ENCODE measurements around the gene AEBP1.
A peak's percentile ranks its signal among the peaks of the same experiment; 100 is the strongest.
"Not testable (repeated sequence)": the region's sequence is repeated elsewhere in the genome, so short reads cannot be mapped to it uniquely, and the experiment has no call there.

Gene AEBP1

GRCh38 chr7:44121761-44122420 is 17.7 kb downstream of the AEBP1 start:
- no peak for DNase-seq

- DNase-seq: no peak
These were observed 18.4 kb downstream of the AEBP1 start for GRCh38 chr7:44122529-44122928.

GRCh38 chr7:44123190-44124003 is 19.3 kb downstream of the AEBP1 start, which contains the start of gene POLD2:
POLD2 (minus strand) TSS chr7:44123548; CDS start chr7:44122053, 1,495 bp downstream.
- peak; percentile 98 for DNase-seq

DNA sequence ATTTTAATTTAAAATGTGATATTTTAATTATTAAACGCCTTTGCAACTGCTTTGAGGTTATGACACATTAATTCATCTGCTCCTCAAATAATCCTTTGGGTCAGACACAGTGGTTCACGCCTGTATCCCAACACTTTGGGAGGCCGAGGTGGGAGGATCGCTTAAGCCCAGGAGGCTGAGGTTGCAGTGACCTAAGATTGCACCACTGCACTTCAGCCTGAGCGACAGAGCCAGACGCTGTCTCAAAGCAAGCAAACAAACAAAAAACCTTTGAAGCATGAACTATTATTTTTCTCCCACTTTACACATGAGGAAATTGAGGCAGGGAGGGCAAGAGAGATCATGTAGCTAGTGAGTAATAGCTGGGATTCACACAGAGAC is 20.7 kb downstream of the AEBP1 start:
- no peak for DNase-seq

DNA sequence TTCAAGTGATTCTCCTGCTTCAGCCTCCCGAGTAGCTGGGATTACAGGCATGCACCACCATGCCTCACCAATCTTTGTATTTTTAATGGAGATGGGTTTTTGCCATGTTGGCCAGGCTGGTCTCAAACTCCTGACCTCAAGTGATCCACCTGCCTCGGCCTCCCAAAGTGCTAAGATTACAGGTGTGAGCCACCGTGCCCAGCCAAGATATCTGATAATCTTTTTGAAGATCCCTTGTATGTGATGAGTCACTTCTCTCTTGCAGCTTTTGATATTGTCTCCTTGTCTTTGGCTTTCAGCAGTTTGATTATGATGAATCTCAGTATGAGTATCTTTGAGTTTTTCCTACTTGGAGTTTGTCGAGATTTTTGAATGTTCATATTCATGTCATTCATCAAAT is 22.4 kb downstream of the AEBP1 start:
- not testable (repeated sequence) for DNase-seq

DNA sequence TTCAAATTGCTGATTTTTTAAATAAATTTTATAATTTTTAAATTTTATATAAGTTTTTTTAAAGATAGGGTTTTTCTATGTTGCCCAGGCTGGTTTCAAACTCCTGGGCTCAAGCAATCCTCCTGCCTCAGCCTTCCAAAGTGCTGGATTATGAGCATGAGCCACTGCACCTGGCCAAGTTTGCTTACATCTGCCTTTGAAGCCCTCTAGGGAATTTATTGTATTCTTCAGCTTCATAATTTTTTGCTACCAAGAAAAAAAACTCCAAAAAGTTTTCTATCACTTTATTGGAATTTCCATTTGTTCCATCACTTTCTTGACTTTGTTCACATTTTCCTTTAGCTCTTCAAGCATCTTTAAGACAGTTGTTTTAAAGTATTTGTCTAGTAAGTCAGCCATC is 23.0 kb downstream of the AEBP1 start:
- no peak for DNase-seq

GRCh38 chr7:44128721-44129582 is 24.8 kb downstream of the AEBP1 start:
- DNase-seq: no peak

DNA sequence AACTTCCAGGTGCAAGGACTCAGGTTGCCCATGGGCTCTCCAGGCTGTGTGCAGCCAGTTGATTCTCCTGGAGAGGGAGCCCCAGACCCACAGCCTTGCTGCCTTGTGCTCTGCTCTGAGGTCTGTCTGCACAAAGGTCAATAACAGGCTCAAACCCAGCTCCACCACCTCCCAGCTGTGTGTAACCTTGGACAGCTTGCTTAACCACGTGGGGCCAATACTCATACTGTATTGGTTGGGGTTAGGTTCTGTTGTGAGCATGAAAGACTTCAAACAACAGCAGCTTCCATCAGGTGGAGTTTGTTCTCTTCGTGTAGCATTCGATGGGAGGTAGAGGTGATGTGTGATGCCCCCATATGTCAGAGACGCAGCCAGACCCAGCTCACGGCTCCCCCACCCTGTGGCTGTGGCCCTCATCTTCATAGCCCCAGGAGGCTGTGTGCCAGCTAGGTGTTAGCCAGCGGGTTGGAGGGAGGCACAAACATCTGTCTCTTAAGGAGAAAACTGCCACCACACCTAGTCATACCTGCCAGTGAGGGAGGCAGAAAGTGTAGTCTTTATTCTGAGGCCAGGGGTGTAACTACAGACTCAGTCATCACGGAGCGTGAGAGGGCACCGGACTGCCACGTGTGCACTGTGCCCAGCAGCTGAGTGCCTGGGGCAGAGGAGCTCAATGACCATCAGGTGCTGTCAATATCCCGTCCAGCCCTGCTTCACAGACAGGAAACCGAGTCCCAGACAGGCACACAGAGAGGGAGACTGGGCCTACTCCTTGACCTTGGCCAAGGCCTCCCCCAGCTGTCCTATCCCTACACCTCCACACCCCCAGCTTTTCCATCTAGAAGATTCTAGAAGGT is 27.3 kb downstream of the AEBP1 start:
- DNase-seq: no peak

- DNase-seq: no peak
These were observed 27.9 kb downstream of the AEBP1 start for GRCh38 chr7:44132039-44132438.

- DNase-seq: no peak
These were observed 29.1 kb downstream of the AEBP1 start for GRCh38 chr7:44133295-44133694.

DNA sequence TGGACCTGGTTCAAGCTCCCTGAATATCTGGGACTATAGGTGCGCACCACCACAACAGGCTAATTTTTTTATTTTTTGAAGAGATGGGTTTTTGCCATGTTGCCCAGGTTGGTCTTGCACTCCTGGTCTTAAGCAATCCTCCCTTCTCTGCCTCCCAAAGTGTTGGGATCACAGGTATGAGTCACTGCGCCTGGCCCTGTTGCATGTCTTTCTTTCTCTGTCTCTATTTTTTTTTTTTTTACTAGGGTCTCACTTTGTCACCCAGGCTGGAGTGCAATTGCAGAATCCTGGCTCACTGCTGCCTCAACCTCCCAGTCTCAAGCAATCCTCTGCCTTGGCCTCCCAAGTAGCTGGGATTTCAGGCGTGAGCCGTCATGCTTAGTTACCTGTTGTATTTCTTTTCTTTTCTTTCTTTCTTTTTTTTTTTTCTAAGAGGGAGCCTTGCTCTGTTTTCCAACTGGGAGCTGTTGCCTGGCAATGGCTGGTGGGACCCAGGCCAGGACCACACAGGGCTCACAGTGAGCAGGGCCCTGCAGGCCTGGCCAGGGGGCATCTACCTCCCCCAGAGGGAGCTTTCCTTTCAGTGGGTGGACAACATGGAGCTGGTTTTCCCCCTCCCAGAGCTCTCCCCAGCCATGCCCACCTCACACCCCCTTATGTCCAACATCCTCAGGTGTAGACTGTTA is 30.9 kb downstream of the AEBP1 start:
- no peak for DNase-seq

DNA sequence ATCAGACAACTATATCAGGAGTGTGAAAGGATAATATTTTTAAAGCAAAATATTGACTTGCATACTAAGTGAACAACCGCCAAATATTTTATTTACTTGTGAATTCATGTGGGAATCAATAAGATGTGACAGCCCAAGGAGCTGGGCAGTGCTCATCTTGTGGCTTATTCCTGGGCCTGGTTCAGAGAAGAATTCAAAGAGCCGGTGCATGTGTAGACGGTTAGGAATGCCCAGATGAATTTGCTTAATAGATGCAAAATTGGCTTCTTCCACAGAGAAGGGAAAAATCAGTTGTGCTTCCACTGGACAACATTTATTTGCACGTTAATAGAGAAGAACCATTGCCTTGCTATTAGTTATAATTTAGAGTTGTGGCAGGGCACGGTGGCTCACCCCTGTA is 32.6 kb downstream of the AEBP1 start:
- no peak for DNase-seq

DNA sequence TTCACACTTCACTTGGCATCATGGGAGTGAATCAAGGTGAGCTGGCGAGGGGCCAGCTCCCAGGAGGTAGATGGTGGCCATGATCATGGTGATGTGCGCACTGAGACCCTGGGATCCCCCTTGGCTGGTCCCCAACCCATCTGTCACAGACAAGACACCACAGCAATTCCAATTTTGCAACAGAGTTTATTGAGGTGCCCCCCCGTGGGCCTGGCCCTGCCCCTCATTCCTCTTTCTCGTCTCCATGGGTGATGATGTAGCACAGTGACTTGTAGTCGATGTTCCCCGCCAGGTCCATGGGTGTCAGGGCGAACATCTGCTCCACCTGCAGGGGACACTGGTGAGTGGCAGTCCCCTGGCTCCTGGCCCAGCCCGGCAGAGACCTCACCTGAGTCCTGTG is 34.6 kb downstream of the AEBP1 start:
- DNase-seq: no peak

GRCh38 chr7:44139311-44140010 is 35.3 kb downstream of the AEBP1 start:
- DNase-seq: no peak

DNA sequence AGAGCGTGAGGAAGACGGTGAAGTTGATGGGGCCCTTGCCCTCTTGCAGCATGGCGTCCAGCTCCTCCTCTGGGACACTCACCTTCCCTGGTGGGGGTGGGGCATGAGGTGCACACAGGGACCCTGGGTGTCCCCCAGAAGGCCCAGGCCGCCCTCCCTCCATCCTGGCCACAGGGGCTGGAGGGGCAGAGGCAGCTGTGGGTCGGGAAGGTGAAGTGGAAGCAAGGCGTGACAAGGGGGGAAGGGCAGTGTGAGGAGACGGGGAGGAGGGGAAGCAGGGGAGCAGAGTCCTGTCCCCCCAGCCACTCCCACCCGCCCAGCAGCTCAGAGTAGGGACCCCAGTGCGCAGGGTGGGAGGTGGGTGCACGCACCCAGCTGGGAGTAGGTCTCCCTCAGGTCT is 36.2 kb downstream of the AEBP1 start:
- no peak for DNase-seq

- DNase-seq: no peak
These were observed 37.2 kb downstream of the AEBP1 start, which contains the start of gene MYL7 for GRCh38 chr7:44141221-44141850. MYL7 (minus strand) TSS chr7:44141332; CDS start chr7:44141305, 27 bp downstream.

- DNase-seq: no peak
These were observed 37.9 kb downstream of the AEBP1 start for GRCh38 chr7:44142028-44142427.

DNA sequence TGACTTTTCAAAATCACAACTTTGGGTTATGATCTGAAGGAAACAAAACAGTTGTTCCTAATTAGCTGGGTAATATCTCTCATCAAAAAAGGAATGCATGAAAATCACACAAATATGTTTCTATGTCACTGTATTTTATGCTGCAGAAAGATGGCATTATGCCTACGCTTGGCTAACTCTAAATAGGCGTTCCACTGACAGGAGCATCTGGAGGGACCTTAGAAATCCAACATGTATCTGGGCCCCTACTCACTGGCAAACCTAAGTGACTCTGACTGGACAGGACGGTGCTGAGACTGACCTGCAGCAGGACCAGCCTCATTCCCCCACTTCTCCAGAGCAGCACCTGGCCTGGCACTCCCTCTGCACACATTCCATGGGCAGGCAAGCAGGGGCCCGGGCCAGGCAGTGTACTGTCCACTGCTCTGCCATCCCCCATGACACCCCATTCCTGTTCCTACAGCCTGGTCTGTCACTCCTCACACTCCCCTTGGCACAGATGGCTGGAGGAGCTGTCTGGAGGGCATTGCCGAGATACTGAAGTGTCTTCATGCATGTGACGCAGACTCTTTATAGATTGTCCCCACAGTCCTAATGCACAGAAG is 39.6 kb downstream of the AEBP1 start:
- DNase-seq: no peak

DNA sequence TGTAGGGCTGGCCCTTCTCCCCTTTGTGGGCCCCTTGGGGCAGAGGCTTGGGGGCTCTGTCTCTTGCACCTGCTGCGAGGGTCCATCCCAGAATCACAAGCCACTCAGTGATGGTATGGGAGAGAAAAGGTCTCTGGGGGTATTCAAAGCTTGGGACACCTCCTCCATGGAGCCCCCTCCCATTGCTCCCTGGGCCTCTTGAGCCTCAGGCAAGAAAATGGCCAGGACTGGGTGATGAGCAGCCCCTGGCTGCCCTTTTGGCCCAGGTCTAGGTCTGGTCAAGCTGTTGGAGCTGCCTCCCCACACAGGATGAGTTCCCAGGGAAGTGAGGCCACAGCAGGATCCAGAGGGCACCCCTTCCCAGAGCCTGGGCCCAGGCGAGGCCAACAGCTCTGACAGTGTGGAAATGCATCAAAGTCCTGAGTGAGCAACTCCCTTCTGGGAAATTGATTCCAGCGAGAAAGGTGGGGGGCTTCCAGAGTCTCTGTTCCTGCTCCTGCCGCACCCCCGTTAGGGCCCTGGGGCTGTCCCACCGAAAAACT is 40.4 kb downstream of the AEBP1 start:
- DNase-seq: no peak

GRCh38 chr7:44144968-44145478 is 40.9 kb downstream of the AEBP1 start:
- DNase-seq: no peak
